ENCODE measurements around the gene HDAC10.

HDAC10 gene

GRCh38 chr22:50198624-50199017 lies 52.4 kb downstream of the HDAC10 start:
- DNase-seq = no peak

DNA sequence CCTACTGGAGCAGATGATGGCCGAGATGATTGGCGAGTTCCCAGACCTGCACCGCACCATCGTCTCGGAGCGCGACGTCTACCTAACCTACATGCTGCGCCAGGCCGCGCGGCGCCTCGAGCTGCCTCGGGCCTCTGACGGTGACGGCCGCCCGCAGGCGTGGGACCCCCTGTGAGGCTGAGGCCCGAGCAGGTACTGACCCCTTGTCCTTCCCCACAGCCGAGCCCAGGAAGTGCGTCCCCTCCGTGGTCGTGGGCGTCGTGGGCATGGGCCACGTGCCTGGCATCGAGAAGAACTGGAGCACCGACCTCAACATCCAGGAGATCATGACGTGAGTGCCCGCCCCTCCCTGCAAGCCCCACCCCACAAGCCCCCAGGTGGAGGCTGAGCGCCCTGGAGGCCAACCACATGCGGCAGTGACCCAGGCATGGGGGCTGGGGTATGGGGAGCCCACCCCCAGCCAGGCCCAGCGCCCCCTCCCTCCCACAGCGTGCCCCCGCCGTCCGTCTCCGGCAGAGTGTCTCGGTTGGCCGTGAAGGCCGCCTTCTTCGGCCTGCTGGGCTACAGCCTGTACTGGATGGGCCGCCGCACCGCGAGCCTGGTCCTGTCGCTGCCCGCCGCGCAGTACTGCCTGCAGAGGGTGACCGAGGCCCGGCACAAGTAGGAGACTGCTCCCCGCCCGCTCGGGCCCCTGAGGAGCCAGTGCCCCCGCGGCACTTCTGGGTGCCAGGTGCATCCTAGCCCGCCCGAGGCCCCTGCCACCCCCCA lies 53.0 kb downstream of the HDAC10 start:
- DNase-seq = no peak

- DNase-seq = no peak
These were observed 53.9 kb downstream of the HDAC10 start for GRCh38 chr22:50197000-50197800.

GRCh38 chr22:50196256-50196655 lies 54.8 kb downstream of the HDAC10 start:
- DNase-seq = no peak
